Thymus (tissue), 11 donors: Measurements from ENCODE around the gene PTPRJ. TPM values are rescaled to one million over a fixed set of nuclear protein-coding genes. Genes with fewer than 3 reads are reported as not detected.

Experiments
- DNase-seq, 9 donors: peaks; one replicate each; pipeline ENCODE4 v3.0.0-alpha.2; 2013; ENCODE audit warnings: low spot score in 9 of 9, low read depth in 6 of 9, missing footprints in 1 of 9
- H3K27ac ChIP-seq, 2 donors: one replicate each; pipeline ENCODE4 v1.5.1; 2013; ENCODE audit warnings: control low read depth in 1 of 2, low read depth in 1 of 2, low read length in 1 of 2, mild to moderate bottlenecking in 1 of 2, moderate library complexity in 1 of 2
- H3K27me3 ChIP-seq, 2 donors: one replicate each; pipeline ENCODE4 v1.5.1; 2013; ENCODE audit warnings: low read length in 1 of 2; ENCODE audit not compliant: control insufficient read depth in 2 of 2, insufficient read depth in 1 of 2
- H3K36me3 ChIP-seq, 2 donors: one replicate each; pipeline ENCODE4 v1.5.1; 2013; ENCODE audit warnings: low read length in 1 of 2, mild to moderate bottlenecking in 1 of 2, moderate library complexity in 1 of 2; ENCODE audit not compliant: control insufficient read depth in 2 of 2, insufficient read depth in 2 of 2
- H3K4me1 ChIP-seq, 2 donors: one replicate each; pipeline ENCODE4 v1.5.1; 2013; ENCODE audit warnings: low read length in 2 of 2; ENCODE audit not compliant: control insufficient read depth in 2 of 2, insufficient read depth in 2 of 2
- H3K4me3 ChIP-seq, 2 donors: one replicate each; pipeline ENCODE4 v1.5.1; 2013; ENCODE audit warnings: low read length in 2 of 2, control low read depth in 1 of 2, mild to moderate bottlenecking in 1 of 2
- H3K9me3 ChIP-seq, 2 donors: one replicate each; pipeline ENCODE4 v1.5.1; 2013; ENCODE audit warnings: low read length in 1 of 2, mild to moderate bottlenecking in 1 of 2; ENCODE audit not compliant: control insufficient read depth in 2 of 2, insufficient read depth in 1 of 2
- WGBS: extraction: QIAGEN DNeasy Blood & Tissue Kit; methylation state at CpG from one replicate; pipeline ENCODE4 v1.1.7; 2013; 5-methylcytosine and 5-hydroxymethylcytosine counted together
- polyA plus RNA-seq: library from polyadenylated mRNA; stranded (reverse); fragments of 200-250 nt; gene quantifications from one replicate; pipeline ENCODE4 v1.2.3, GENCODE V29; 2013
- total RNA-seq: library from RNA; stranded (reverse); fragments of 120-200 nt; gene quantifications from one replicate; pipeline ENCODE4 v1.2.4, GENCODE V29; 2013
- donor health status: healthy.

The PTPRJ gene
- total and polyA plus RNA-seq, 2 donors, result 4.4 to 7.5 TPM

GRCh38 chr11:48058788-48059187 lies 78.4 kb downstream of the PTPRJ start:
- H3K27ac ChIP-seq, result no peak overlapping the region
- DNase-seq, result no peak
- H3K36me3 ChIP-seq, result no peaks in the 10 kb centered on the region
- WGBS, result 96% methylated on average over 12 of the region's 12 CpGs
- H3K27me3 ChIP-seq, result peaks cover 2 to 20% of the 10 kb centered on the region in 2 donors
- no peak overlapping the region for H3K4me3 ChIP-seq
- H3K4me1 ChIP-seq, result peaks cover 13 to 31% of the 10 kb centered on the region in 2 donors
- H3K9me3 ChIP-seq, result no peaks in the 10 kb centered on the region

DNA sequence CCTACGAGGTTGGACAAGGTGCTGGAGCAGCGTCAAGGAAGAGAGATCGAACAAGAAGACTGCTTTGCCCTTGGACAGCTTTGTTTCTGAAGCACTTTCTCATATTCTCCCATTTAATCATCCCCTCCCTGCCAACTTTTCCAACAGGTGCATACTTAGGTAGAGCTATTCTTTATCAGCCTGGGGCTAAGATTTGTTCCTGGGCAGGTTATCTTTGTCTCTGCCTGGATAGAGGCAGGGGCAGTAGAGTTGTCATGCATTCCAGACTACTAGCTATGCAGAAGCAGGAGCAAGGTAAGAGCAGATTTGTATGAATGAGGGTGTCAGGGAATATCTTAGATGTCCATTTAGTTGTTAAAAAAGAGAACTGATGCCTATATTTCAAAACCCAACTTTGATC lies 82.3 kb downstream of the PTPRJ start:
- DNase-seq, result no peak
- no peak overlapping the region for H3K4me3 ChIP-seq
- no peaks in the 10 kb centered on the region for H3K36me3 ChIP-seq
- H3K27ac ChIP-seq, result no peak overlapping the region
- peaks cover 0 to 7% of the 10 kb centered on the region in 2 donors for H3K4me1 ChIP-seq
- WGBS, result 95% methylated on average over 3 of the region's 3 CpGs
- H3K27me3 ChIP-seq, result peaks cover 2 to 15% of the 10 kb centered on the region in 2 donors
- no peaks in the 10 kb centered on the region for H3K9me3 ChIP-seq

- Histone ChIP-seq H3K27ac (peak overlapping the region in 1 of 2 donors; percentile 38), H3K9me3 (no peaks in the 10 kb centered on the region), H3K36me3 (no peaks in the 10 kb centered on the region), H3K27me3 (peaks cover 2 to 9% of the 10 kb centered on the region in 2 donors), H3K4me3 (no peak overlapping the region), H3K4me1 (peaks cover 0 to 7% of the 10 kb centered on the region in 2 donors)
- WGBS, result 75% methylated on average over 2 of the region's 2 CpGs
- no peak for DNase-seq
These were observed 83.1 kb downstream of the PTPRJ start for GRCh38 chr11:48063424-48063978.

- Histone ChIP-seq H3K36me3 (no peaks in the 10 kb centered on the region), H3K27ac (peak overlapping the region; percentile 38 to 52), H3K9me3 (no peaks in the 10 kb centered on the region), H3K27me3 (peaks cover 2 to 6% of the 10 kb centered on the region in 2 donors), H3K4me1 (peaks cover 0 to 7% of the 10 kb centered on the region in 2 donors), H3K4me3 (no peak overlapping the region)
- no peak for DNase-seq
- WGBS, result 82% methylated on average over 8 of the region's 8 CpGs
These were observed 83.9 kb downstream of the PTPRJ start for GRCh38 chr11:48064306-48064705.

DNA sequence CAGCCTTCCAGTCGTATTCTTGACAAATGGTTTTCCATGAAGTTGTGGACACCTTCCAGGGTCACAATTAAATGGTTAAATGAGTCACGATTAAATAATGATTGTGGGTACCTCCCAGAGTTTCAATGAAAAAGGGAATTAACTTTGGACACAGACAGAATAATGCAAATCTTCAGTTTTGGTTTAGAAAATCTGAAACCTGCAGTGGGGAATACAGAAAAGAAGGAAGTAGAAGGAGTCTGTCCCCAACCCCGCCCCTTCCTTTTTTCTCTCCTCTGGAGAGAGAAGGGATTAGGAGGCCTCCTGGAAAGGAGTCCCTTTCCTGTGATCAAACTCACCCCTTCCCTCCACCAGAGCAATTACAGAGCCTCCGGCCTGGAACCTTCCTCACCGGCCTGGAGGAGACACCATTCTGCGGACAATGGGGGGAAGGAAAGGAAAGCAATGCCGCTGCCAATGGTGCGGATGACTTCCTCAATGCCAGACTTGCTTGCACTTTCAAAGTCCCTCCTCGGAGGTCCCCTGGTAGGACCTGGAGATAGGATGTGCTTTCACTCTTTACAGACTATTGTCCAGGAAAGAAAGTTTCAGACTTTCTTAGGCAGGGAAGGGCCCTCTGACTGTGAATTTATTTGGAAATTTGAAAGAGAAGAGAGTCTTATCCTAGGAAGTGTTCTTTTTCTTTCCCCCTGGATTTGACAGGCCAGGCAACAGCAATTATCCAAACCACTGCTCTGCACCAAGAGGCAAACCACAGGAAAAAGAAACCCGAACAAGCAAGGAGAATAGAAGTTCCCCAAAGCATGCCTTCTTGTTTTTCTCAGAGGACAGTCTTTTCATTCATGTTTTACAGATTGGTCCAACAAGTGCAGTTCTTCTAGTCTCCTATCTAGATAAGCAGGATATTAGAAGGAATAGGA lies 86.8 kb downstream of the PTPRJ start:
- Histone ChIP-seq H3K27me3 (no peaks in the 10 kb centered on the region), H3K4me1 (peaks cover 0 to 7% of the 10 kb centered on the region in 2 donors), H3K36me3 (no peaks in the 10 kb centered on the region), H3K27ac (peak overlapping the region in 1 of 2 donors; percentile 36), H3K4me3 (no peak overlapping the region), H3K9me3 (no peaks in the 10 kb centered on the region)
- 39% methylated on average over 10 of the region's 10 CpGs for WGBS
- DNase-seq, result no peak

DNA sequence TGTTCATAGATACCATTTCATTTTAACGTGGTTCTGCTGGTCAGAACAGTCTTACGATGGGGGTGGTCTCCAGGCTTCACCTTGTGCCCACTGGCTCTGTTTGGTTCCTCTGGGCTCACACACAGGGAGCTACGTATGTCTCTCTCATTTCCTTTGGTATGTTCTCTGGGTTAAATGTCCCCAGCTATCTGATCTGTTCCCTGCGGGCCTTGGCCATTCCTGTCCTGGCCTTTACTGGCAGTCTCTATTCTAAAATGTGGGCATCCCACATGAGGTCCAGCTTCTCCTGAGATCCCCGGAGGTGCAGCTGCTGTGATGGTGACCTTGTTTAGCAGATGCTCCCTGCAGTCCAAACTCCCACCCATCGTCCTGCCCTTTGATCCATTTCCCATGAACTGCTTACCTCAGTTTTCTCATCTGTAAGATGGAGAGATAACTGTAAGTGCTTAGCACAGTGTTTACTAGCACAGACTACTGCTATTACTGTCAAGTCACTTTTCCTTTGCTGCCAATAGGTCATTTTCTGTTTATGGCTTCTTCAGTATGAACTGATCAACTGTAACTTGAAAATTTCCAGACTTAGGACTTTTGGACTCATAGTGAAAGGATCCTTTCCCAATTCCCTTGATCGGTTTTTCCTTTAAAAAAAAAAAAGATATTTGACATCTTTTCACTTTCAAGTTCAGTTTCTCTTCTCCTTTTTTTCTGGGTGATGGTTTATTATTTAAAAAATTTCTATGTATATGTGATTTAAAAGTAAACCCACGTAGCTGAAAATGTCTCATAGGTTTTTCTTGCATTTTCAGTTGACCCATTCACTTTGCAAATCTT lies 92.9 kb downstream of the PTPRJ start:
- H3K4me3 ChIP-seq, result no peak overlapping the region
- H3K36me3 ChIP-seq, result no peaks in the 10 kb centered on the region
- DNase-seq, result no peak
- H3K27me3 ChIP-seq, result no peaks in the 10 kb centered on the region
- WGBS, result 95% methylated on average over 8 of the region's 8 CpGs
- H3K4me1 ChIP-seq, result no peaks in the 10 kb centered on the region
- H3K9me3 ChIP-seq, result no peaks in the 10 kb centered on the region
- no peak overlapping the region for H3K27ac ChIP-seq

DNA sequence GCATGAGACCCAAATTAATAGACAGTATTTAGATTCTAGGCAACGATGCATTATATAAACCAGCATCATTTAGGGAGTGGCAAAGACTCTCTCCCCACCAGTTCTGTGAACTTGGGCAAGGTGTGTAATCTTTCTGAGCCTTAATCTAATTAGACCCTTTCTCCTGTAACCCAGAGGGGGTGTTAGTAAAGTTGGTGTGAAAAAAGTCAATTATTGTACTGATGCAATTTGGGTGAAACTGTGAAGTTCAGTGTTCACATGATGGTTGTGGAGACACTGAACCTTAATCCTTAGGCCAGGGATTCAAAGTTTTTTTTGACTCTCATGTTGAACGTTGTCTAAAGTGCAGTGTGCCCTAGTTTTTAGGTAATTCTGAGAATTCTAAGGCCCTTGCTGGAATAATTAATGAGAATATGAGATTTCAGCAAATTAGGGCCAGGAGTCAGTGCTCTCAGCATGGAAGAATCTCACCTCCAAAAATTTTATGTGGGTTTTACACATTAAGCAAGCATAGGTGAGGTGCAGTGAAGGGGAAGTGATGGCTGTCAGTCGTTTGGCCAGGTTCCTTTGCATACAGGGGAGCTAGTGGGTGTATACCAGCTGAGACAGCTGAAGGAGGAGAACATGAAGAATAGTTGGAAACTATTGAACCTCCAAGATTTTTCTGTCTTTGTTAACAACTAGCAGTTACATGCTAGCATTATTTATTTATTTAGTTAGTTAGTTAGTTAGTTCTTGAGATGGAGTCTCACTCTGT lies 94.2 kb downstream of the PTPRJ start:
- no peaks in the 10 kb centered on the region for H3K9me3 ChIP-seq
- H3K4me1 ChIP-seq, result no peaks in the 10 kb centered on the region

DNA sequence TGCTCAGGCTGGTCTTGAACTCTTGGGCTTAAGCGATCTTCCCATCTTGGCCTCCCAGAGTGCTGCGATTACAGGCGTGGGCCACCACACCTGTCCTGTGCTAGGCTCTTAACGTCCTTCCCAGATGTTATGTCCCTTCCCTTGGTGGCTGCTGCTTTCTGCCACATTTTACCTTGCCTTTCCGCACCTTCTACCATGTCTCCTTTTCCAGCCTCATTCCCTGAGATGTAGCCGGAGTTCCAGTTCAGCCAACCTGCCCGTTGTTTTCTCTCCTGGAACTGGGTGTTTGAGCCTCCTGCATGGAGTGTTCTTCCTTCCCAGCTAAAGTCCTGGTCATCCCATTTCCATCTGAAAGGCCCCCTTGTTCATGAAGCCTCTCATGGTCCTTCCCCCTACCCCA lies 95.3 kb downstream of the PTPRJ start:
- Histone ChIP-seq H3K4me1 (peaks cover 0 to 2% of the 10 kb centered on the region in 2 donors), H3K27ac (no peak overlapping the region), H3K27me3 (no peaks in the 10 kb centered on the region), H3K4me3 (no peak overlapping the region), H3K9me3 (no peaks in the 10 kb centered on the region), H3K36me3 (no peaks in the 10 kb centered on the region)
- WGBS, result over 99% methylated on average over 7 of the region's 7 CpGs
- DNase-seq, result no peak

More for the DNA sequence above, 94.2 kb downstream of the PTPRJ start:
- Histone ChIP-seq H3K36me3 (no peaks in the 10 kb centered on the region), H3K4me3 (no peak overlapping the region), H3K27ac (no peak overlapping the region), H3K27me3 (no peaks in the 10 kb centered on the region)
- no peak for DNase-seq
- 80% methylated on average over 3 of the region's 3 CpGs for WGBS
